ENCODE results near the gene SH3BGRL2.

DNA sequence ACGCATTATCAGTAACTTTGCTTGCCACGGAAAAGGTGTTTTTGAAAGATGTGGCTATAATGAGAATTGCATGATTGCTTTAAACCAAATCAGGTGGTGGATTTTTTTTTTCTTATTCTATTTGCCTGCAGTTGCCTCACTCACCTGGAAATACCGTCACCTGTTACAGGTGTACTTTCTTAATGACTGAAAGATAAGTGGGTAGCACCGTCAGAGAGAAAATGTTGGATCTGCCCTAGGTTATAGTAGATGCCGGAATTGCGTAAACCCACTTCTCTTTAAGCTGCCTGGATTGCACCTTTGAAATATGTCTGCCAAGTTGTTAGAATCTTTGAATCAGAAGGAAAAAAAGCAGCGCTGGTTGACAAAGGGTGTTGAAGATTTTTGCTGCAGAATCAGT, 68.5 kb downstream of the SH3BGRL2 start:
- TF ChIP-seq, protein P1, sequence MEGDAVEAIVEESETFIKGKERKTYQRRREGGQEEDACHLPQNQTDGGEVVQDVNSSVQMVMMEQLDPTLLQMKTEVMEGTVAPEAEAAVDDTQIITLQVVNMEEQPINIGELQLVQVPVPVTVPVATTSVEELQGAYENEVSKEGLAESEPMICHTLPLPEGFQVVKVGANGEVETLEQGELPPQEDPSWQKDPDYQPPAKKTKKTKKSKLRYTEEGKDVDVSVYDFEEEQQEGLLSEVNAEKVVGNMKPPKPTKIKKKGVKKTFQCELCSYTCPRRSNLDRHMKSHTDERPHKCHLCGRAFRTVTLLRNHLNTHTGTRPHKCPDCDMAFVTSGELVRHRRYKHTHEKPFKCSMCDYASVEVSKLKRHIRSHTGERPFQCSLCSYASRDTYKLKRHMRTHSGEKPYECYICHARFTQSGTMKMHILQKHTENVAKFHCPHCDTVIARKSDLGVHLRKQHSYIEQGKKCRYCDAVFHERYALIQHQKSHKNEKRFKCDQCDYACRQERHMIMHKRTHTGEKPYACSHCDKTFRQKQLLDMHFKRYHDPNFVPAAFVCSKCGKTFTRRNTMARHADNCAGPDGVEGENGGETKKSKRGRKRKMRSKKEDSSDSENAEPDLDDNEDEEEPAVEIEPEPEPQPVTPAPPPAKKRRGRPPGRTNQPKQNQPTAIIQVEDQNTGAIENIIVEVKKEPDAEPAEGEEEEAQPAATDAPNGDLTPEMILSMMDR (IDR thresholded peaks at IDR 0.05) = peak in 1 of 4 experiments; percentile 18
- TF ChIP-seq POLR2A (IDR thresholded peaks at IDR 0.05) = no peak
- TF ChIP-seq POLR2AphosphoS5 (IDR thresholded peaks at IDR 0.05) = no peak

All from prostate gland (tissue), 2 donors.